H9 (cell line): ENCODE data around the gene PDPK1. TPM values are rescaled to one million over a fixed set of nuclear protein-coding genes. Genes with fewer than 3 reads are reported as not detected.
"Not testable (repeated sequence)": the region's sequence is repeated elsewhere in the genome, so short reads cannot be mapped to it uniquely, and the experiment has no call there.

Experiments used
- DNase-seq: peaks from one replicate; pipeline ENCODE4 v3.0.0-alpha.2; 2017
- H2AFZ ChIP-seq: one replicate; pipeline ENCODE4 v1.6.1; 2013; ENCODE audit warnings: mild to moderate bottlenecking, low read length, control low read depth, moderate library complexity
- H2AK5ac ChIP-seq: 2 replicates; pipeline ENCODE4 v1.6.1; 2013; ENCODE audit warnings: low read length, control low read depth, mixed read lengths; ENCODE audit not compliant: insufficient read length
- H2BK120ac ChIP-seq: one replicate; pipeline ENCODE4 v1.6.1; 2013; ENCODE audit warnings: low read depth, mild to moderate bottlenecking, low read length, control low read depth, inconsistent platforms; ENCODE audit not compliant: poor library complexity, severe bottlenecking
- H2BK12ac ChIP-seq: 2 replicates; pipeline ENCODE4 v1.6.1; 2013; ENCODE audit warnings: low read length, control low read depth, mixed read lengths, low read depth; ENCODE audit not compliant: insufficient read length
- H2BK15ac ChIP-seq: 2 replicates; pipeline ENCODE4 v1.6.1; 2013; ENCODE audit warnings: low read depth, low read length, control low read depth
- H2BK20ac ChIP-seq: one replicate; pipeline ENCODE4 v1.6.1; 2013; ENCODE audit warnings: low read depth, mild to moderate bottlenecking, low read length, control low read depth, inconsistent platforms; ENCODE audit not compliant: poor library complexity, severe bottlenecking
- H2BK5ac ChIP-seq: 2 replicates; pipeline ENCODE4 v1.6.1; 2013; ENCODE audit warnings: low read length, control low read depth, mixed read lengths; ENCODE audit not compliant: insufficient read length
- H3K14ac ChIP-seq: 2 replicates; pipeline ENCODE4 v1.6.1; 2013; ENCODE audit warnings: low read length, control low read depth; ENCODE audit not compliant: insufficient read depth
- H3K18ac ChIP-seq: 2 replicates; pipeline ENCODE4 v1.6.1; 2013; ENCODE audit warnings: low read depth, mild to moderate bottlenecking, mixed read lengths, low read length, control low read depth; ENCODE audit not compliant: insufficient read length
- H3K23ac ChIP-seq: 2 replicates; pipeline ENCODE4 v1.6.1; 2013; ENCODE audit warnings: low read length, control low read depth, mixed read lengths, low read depth; ENCODE audit not compliant: insufficient read length
- H3K23me2 ChIP-seq: 2 replicates; pipeline ENCODE4 v1.6.1; 2013; ENCODE audit warnings: low read depth, mild to moderate bottlenecking, mixed read lengths, low read length, control low read depth; ENCODE audit not compliant: insufficient read length, poor library complexity, severe bottlenecking
- H3K27ac ChIP-seq: 2 replicates; pipeline ENCODE4 v1.5.1; 2013; ENCODE audit warnings: low read length, control low read depth, mixed read lengths, low read depth; ENCODE audit not compliant: insufficient read length
- H3K27me3 ChIP-seq: 2 replicates; pipeline ENCODE4 v1.6.1; 2013; ENCODE audit warnings: low read length, control low read depth, inconsistent platforms; ENCODE audit not compliant: insufficient read depth
- H3K4ac ChIP-seq: 2 replicates; pipeline ENCODE4 v1.6.1; 2013; ENCODE audit warnings: low read depth, mild to moderate bottlenecking, control low read depth, inconsistent platforms, low read length, moderate library complexity
- H3K4me1 ChIP-seq: 2 replicates; pipeline ENCODE4 v1.6.1; 2013; ENCODE audit warnings: low read length, control low read depth, inconsistent platforms; ENCODE audit not compliant: insufficient read depth
- H3K4me2 ChIP-seq: 2 replicates; pipeline ENCODE4 v1.6.1; 2013; ENCODE audit warnings: low read length, control low read depth, mixed read lengths; ENCODE audit not compliant: insufficient read length, insufficient read depth
- H3K56ac ChIP-seq: 2 replicates; pipeline ENCODE4 v1.6.1; 2013; ENCODE audit warnings: low read depth, mild to moderate bottlenecking, mixed read lengths, low read length, control low read depth; ENCODE audit not compliant: insufficient read length
- H3K79me1 ChIP-seq: 2 replicates; pipeline ENCODE4 v1.6.1; 2013; ENCODE audit warnings: low read depth, mild to moderate bottlenecking, moderate library complexity, low read length, control low read depth, inconsistent platforms; ENCODE audit not compliant: insufficient read depth, poor library complexity, severe bottlenecking
- H3K79me2 ChIP-seq: 2 replicates; pipeline ENCODE4 v1.6.1; 2013; ENCODE audit warnings: low read length, control low read depth, inconsistent platforms; ENCODE audit not compliant: insufficient read depth
- H3K9ac ChIP-seq: 2 replicates; pipeline ENCODE4 v1.6.1; 2013; ENCODE audit warnings: low read length, control low read depth, mixed read lengths; ENCODE audit not compliant: insufficient read length; ENCODE audit errors: extremely low read depth
- H3K9me3 ChIP-seq: one replicate; pipeline ENCODE4 v1.6.1; 2013; ENCODE audit warnings: low read depth, low read length, inconsistent platforms; ENCODE audit not compliant: control insufficient read depth
- H3T11ph ChIP-seq: one replicate; pipeline ENCODE4 v1.6.1; 2013; ENCODE audit warnings: mild to moderate bottlenecking, low read length, control low read depth, inconsistent platforms
- H4K20me1 ChIP-seq: one replicate; pipeline ENCODE4 v1.6.1; 2013; ENCODE audit not compliant: control insufficient read depth, insufficient read length, insufficient read depth
- H4K5ac ChIP-seq: 2 replicates; pipeline ENCODE4 v1.6.1; 2013; ENCODE audit warnings: low read depth, mild to moderate bottlenecking, mixed read lengths, low read length, control low read depth; ENCODE audit not compliant: insufficient read length
- H4K8ac ChIP-seq: replicated peaks from 2 replicates; pipeline ENCODE4 v1.6.1; 2013; ENCODE audit warnings: low read length, control low read depth, mixed read lengths, low read depth; ENCODE audit not compliant: insufficient read length
- H4K91ac ChIP-seq: 2 replicates; pipeline ENCODE4 v1.6.1; 2013; ENCODE audit warnings: low read depth, mild to moderate bottlenecking, moderate library complexity, mixed read lengths, low read length, control low read depth; ENCODE audit not compliant: insufficient read length
- H3K27ac Mint-ChIP-seq, 3 experiments: 2 replicates in 2 of 3; 3 replicates in 1 of 3; pipeline ENCODE4 v1.8.0; 2020 to 2021; ENCODE audit warnings: mixed read lengths in 3 of 3, mild to moderate bottlenecking in 1 of 3, moderate library complexity in 1 of 3
- H3K27me3 Mint-ChIP-seq: 2 replicates; pipeline ENCODE4 v1.8.0; 2021; ENCODE audit warnings: low read depth, mild to moderate bottlenecking, moderate library complexity, mixed read lengths
- H3K36me3 Mint-ChIP-seq, 3 experiments: 2 replicates in 2 of 3; 3 replicates in 1 of 3; pipeline ENCODE4 v1.8.0; 2020 to 2021; ENCODE audit warnings: low read depth in 3 of 3, mixed read lengths in 3 of 3; ENCODE audit not compliant: insufficient read depth in 1 of 3
- H3K4me1 Mint-ChIP-seq, 2 experiments: 2 replicates each; pipeline ENCODE4 v1.8.0; 2020; ENCODE audit warnings: mixed read lengths in 2 of 2
- H3K4me3 Mint-ChIP-seq, 2 experiments: 2 replicates in 1 of 2; 3 replicates in 1 of 2; pipeline ENCODE4 v1.8.0; 2020 to 2021; ENCODE audit warnings: mild to moderate bottlenecking in 2 of 2, mixed read lengths in 2 of 2, moderate library complexity in 1 of 2
- H3K9me3 Mint-ChIP-seq, 2 experiments: 2 replicates in 1 of 2; 3 replicates in 1 of 2; pipeline ENCODE4 v1.8.0; 2020; ENCODE audit warnings: mild to moderate bottlenecking in 2 of 2, mixed read lengths in 2 of 2, moderate library complexity in 1 of 2
- WGBS: extraction: QIAGEN DNeasy Blood & Tissue Kit; methylation state at CpG from one replicate; pipeline ENCODE4 v1.1.7; 2013; ENCODE audit warnings: missing lambda C conversion rate, low lambda C conversion rate, mixed read lengths; ENCODE audit not compliant: insufficient read length; ENCODE audit errors: extremely low coverage; 5-methylcytosine and 5-hydroxymethylcytosine counted together
- total RNA-seq: library from RNA; stranded (reverse); gene quantifications from 2 replicates; pipeline ENCODE4 v1.2.1, GENCODE V29; 2021

The PDPK1 gene
- total RNA-seq, 1 experiment from 2014 or later, result 32.8 TPM

- H2BK5ac ChIP-seq, H3K27me3 Mint-ChIP-seq, H2AK5ac ChIP-seq, H2BK120ac ChIP-seq, H4K8ac ChIP-seq, H3K79me2 ChIP-seq, H4K20me1 ChIP-seq, H3K4me2 ChIP-seq, H3T11ph ChIP-seq, H3K14ac ChIP-seq, H3K18ac ChIP-seq, H4K91ac ChIP-seq, H3K27ac Mint-ChIP-seq, H3K4me1 Mint-ChIP-seq, H2BK12ac ChIP-seq, H2BK15ac ChIP-seq, H4K5ac ChIP-seq, H3K27ac ChIP-seq, H3K9me3 Mint-ChIP-seq, H3K4me3 Mint-ChIP-seq, H3K23ac ChIP-seq, H3K56ac ChIP-seq, H3K27me3 ChIP-seq, H3K23me2 ChIP-seq, H3K9ac ChIP-seq, H3K9me3 ChIP-seq, DNase-seq, H3K4ac ChIP-seq, H3K36me3 Mint-ChIP-seq, H2BK20ac ChIP-seq, H3K4me1 ChIP-seq, H3K79me1 ChIP-seq, H2AFZ ChIP-seq: not testable (repeated sequence)
- no CpG with 5 or more reads among the region's 14 CpGs for WGBS
These were observed 12.6 kb downstream of the PDPK1 start for GRCh38 chr16:2550283-2550878.
